Activated gamma-delta T cell treated with Interleukin-2 at 50 U/mL for 16 hours (primary cell): ENCODE results near the gene CGB1.
A peak's percentile ranks its signal among the peaks of the same experiment; 100 is the strongest.

Source experiments
- DNase-seq: peaks from one replicate; pipeline ENCODE4 v3.0.0-alpha.2; 2020

Gene CGB1

DNA sequence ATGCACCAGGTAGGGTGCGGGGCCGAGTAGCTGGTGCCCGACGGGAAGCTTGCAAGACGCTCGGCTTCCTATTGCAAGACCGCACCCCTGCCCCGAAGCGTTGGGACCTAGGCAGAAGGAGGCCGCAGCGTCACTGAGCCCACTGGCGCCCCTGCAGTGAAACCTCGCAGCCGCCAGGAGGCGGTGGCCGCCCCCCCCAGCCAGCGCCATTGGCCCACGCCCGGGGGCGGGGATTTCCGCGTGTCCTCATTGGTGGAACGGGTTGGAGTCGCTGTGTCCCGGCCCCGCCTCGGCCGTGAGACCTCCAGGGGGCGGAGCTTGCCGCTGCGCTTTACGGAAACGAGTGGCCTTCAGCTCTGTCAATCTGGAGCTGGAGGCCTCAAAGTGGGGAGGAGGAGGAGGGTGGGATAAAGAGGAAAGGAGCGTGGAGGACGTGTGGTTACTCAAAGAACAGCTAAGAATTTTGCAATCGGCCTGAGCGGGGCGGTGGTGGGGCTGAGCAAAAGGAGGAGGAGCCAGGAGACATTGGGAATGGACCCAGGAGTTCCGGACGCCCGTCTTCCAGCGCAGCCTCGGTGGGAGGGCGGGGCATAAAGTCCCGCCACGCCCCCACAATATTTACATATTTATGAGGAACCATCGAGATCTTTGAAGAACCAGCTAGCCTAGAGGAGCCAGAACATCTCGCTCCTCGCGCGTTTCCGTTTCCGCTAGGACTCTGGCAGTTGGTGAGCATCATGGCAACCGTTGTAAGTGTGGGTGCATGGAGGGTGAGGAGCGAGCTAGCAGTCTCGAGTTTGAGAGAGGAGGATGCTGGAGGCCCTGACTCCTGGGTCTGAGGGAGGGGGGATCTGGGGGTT lies 43.3 kb downstream of the CGB1 start, which contains the start of the genes GYS1 and RUVBL2:
Gene GYS1, minus strand, starts transcription at position 135 of the 860 bp plus-strand sequence. CDS start 197 bp downstream, outside the sequence.
Gene RUVBL2, plus strand, starts transcription at position 713 of the 860 bp plus-strand sequence. Its CDS starts 25 bp downstream, at position 738.
- DNase-seq, result peak; percentile 99

DNA sequence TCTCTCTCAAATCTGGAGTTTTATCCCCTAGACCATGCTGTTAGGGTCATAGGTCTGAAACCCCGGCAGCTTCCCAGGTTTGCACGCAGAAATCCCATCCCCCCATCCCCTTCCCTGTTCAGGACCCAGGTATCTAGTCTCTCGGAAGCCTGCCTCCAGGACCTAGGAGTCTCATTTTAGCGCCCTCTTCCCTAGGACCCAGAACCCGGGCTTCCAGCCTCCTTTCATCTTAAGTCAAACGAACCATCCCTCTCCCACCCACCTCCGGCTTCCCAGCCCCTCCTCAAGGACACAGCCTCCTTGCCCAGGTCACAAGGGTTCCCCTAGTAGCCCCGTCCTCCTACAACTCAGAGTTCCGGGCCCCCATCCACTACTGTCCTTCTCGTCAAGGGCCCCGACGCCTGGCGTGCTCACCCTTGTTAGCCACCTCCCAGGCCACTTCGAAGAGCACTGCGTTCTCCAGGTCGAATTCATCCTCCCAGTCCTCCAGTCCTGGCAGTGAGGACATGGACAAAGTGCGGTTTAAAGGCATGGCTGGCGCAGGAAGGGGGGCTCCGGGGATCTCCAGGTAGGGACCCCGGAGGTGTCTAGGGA lies 44.0 kb downstream of the CGB1 start:
- DNase-seq, result no peak

DNA sequence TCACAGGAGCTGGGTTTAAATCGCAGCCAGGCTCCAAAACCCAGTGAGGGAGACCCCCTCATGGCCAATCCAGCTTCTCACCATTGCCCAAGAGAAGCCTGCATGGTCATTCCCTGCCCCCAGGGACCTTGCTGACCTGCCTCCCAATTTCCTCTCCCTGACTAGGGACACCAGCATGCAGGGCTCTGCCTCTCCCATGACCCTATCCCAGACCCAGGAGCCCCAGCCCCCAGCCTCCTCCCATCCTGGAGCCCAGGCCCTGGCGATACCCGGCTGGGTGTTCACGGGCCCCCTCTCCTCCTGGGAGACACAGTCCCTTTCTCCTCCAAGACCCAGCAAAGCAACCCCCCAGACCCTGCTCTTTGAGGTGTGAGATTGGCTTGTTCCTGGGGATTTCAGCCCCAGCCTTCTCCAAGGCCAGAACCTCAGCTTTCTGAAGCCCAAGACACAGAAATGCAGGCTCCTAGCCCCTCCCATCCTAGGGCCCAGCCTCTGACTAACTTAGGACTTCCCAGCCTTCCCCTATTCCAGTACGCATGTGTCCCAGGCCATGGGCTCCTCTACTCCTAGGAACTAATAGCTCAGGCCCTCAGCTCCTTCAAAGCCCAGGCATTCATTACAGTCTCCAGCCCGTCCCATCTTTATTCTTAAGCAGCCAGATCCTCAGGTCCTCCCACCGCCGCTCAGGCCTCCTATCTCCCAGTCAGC lies 44.7 kb downstream of the CGB1 start:
- no peak for DNase-seq

DNA sequence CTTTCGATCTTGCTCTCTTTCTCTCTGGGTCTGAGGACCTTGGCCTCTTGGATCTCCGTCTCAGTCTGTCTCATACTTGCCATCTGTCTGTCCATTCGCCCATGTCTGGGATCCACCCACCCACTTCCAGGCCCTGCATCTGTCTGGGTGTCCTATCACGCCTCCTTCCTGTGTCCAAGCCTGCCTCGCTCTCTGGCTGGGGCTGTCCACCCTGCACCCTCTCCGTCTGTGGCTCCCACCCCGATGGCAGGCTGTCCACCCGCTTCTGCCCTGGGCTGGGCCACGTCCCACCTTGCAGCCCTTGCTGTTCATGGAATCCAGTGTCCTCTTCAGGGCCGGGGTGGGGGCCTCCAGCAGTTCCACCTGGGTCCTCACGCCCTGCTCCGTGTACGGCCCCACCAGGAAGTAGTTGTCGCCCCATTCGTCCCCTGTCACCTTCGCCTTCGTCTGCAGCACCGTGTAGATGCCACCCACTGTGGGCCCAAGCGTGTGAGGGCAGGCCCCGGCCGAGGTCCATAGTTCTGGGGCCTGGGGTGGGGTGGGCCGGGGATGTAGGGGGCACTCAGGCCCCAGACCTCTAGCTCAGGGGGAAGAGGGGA lies 45.6 kb downstream of the CGB1 start:
- DNase-seq, result no peak

DNA sequence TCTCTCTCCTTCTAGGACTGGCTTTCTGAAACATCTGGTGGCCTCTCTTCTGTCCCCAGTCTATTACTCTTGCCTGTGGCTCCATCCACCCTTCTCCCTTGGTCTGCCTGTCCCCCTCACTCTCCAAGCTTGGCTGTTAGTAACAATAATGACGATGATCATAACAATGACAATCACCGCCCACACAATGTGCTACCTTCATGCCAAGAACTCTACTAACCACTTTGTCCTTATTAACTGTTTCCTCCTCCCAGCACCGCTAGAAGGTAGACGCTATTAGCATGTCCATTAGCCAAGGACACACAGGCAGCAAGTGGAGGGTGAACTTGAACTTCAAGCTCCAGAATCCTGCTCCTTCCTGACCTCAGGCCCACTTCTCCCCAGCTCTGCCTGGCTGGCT lies 46.3 kb downstream of the CGB1 start:
- DNase-seq, result no peak

DNA sequence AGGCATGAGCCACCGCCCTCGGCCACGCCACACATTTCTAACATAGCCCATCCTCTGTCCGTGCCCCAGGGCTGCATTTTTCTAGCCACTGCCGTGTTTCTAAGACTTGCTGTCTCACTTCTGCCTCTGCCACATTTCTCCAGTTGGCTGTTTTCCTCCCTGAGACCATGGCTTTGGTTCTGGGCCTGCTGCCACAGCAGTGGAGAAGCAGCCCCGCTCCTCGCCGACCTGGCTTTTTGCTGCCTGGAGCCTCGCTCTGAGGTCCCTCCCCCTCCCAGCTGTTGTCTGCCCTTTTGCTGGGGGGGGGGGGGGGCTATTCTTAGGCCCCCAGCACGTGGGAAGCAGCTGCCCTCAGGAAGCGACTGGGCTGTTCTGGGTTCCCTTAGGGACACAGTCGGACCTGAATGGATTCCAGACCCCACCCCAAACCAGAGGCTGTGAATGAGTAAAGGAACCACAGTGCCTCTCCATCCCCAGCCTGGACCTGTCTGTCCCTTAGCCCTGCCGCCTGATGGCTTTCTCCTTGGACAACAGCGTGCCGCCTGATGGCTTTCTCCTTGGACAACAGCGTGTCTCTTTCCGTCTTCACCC lies 46.9 kb downstream of the CGB1 start:
- DNase-seq, result no peak

DNA sequence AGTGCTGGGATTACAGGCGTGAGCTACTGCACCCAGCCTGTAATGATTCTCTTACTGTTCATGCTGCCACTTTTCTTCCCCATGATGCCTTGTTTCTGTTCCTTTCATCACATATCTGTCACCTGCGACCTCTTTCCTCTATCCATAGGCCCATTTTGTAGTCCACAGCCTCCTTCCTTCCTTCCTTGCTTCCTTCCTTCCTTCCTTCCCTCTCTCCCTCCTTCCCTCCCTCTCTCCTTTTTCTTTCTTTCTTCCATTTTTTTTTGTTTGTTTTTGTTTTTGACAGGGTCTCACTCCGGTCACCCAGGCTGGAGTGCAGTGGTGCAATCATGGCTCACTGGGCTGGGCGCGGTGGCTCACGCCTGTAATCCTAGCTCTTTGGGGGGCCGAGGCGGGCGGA lies 47.8 kb downstream of the CGB1 start:
- no peak for DNase-seq

DNA sequence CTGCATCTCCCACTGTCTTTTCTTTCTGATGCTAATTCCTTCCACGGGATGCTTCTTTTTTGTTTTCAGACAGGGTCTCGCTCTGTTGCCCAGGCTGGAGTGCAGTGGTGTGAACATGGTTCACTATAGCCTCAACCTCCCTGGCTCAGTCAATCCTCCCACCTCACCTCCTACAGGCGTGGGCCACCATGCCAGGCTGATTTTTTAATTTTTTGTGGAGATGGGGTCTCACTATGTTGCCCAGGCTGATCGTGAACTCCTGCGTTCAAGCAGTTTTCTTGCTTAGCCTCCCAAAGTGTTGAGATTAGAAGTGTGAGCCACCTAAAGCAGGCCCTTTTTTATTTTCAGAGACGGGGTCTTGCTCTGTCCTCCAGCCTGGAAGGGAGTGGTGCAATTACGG lies 48.4 kb downstream of the CGB1 start:
- DNase-seq, result no peak

DNA sequence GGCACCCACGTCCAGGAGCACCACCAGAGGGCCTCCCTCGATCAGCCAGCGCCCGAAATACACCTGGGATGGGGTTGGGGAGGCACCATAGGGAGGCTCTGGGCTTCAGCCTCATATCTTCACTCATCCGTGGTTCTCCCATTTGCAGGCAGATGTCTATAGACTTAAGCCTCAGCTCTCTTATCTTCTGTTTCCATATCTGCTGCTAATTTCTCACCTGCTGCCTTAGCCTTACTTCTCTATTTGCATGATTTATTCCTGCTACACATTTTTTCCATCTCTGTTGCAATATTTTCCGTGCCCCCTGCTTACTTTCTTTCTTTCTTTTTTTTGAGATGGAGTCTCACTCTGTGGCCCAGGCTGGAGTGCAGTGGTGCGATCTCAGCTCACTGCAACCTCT lies 49.4 kb downstream of the CGB1 start:
- no peak for DNase-seq

DNA sequence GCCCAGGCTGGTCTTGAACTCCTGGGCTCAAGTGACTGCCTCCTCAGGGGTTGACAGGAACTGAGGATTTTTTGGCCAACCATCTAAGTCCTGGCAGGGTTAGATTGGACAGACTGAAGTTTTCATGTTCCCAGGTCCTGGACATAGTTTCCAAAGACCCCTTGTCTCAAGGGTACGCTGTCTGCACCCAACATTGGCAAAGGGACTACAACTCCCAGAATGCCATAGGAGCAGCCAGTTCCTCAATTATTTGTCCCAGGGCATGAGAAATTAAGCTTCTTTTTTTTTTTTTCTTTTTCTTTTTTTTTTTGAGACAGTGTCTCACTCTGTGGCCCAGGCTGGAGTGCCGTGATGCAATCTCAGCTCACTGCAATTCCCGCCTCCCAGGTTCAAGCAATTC lies 50.5 kb downstream of the CGB1 start:
- DNase-seq, result no peak

DNA sequence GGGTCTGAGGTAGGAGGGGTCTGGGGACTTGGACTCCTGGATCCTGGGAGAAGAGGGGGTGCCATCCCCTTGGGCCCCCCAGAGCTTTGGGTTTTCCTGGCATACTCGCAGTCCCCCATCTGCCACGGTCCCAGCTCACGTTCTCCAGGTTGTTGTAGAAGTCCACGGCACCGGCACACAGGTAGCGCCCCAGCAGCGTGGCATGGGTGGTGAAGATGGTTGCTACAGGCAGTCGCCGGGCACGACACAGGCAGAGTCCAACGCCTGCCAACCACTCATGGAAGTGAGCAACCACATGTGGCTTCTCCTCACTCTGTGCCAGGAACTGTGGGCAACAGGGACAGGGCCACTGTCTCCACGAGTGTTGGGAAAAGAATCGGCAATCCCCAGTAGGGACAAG lies 51.0 kb downstream of the CGB1 start:
- no peak for DNase-seq
